Measurements from ENCODE around the gene CLEC2A. TPM values are rescaled to one million over a fixed set of nuclear protein-coding genes. Genes with fewer than 3 reads are reported as not detected.
A peak's percentile ranks its signal among the peaks of the same experiment; 100 is the strongest.

CLEC2A gene
- polyA plus RNA-seq, 2 donors: not detected

DNA sequence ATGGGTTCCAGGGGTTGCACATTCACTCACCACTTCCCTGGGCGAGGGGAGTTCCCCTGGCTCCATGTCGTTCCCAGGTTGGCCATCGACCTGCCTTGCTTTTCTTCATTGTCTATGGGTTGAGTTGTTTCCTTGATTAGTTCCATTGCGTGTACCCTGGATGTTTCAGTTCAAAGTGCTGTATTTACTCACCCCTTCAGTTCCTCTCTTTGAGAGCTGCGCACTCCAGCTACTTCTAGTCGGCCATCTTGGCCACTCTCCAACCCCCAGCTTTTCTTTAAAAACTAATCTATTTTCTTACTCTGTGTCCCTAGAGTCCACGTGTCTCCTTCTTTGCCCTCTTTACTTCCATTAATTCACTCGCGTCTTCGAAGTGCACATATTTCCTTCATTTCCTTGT lies 11.7 kb downstream of the CLEC2A start:
- Histone ChIP-seq H3K4me1 (ENCODE audit: control insufficient read depth in 2 of 2, insufficient read depth in 2 of 2, low read length in 1 of 2) (no peaks in the 10 kb centered on the region), H3K9me3 (ENCODE audit: control insufficient read depth in 2 of 2, insufficient read depth in 1 of 2, low read depth in 1 of 2, low read length in 1 of 2) (no peaks in the 10 kb centered on the region), H3K27me3 (ENCODE audit: control insufficient read depth in 1 of 2, insufficient read depth in 2 of 2, low read length in 2 of 2) (no peaks in the 10 kb centered on the region), H3K36me3 (ENCODE audit: control insufficient read depth in 2 of 2, insufficient read depth in 2 of 2, low read length in 1 of 2) (no peaks in the 10 kb centered on the region), H3K27ac (ENCODE audit: low read depth in 2 of 2, low read length in 1 of 2) (no peak overlapping the region), H3K4me3 (ENCODE audit: low read depth in 1 of 2, low read length in 2 of 2) (no peak overlapping the region)
- 91 to 92% methylated on average over 10 of the region's 10 CpGs for WGBS, 2 donors

DNA sequence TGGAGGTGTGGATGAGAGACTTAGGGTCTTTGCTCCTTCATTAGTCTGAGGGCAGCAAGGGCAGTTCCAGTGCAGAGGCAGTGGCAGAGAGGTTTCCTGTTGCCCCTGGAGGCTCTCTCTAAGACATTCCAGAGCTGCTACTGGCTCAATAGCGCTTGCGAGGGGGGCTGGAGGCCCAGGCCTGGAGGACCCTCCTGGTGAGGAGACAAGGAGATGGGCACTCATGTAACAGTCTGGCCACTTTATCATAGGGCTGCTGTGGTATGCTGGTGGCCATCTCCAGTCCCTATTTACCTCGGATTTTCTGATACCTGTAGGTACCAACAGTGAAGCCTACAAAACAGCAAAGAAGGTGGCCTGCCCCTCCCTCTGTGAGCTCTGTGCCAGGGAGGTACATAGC lies 12.7 kb downstream of the CLEC2A start:
- Histone ChIP-seq H3K27ac (ENCODE audit: low read depth in 2 of 2, low read length in 1 of 2) (no peak overlapping the region), H3K27me3 (ENCODE audit: control insufficient read depth in 1 of 2, insufficient read depth in 2 of 2, low read length in 2 of 2) (no peaks in the 10 kb centered on the region), H3K36me3 (ENCODE audit: control insufficient read depth in 2 of 2, insufficient read depth in 2 of 2, low read length in 1 of 2) (no peaks in the 10 kb centered on the region), H3K9me3 (ENCODE audit: control insufficient read depth in 2 of 2, insufficient read depth in 1 of 2, low read depth in 1 of 2, low read length in 1 of 2) (no peaks in the 10 kb centered on the region), H3K4me1 (ENCODE audit: control insufficient read depth in 2 of 2, insufficient read depth in 2 of 2, low read length in 1 of 2) (no peaks in the 10 kb centered on the region), H3K4me3 (ENCODE audit: low read depth in 1 of 2, low read length in 2 of 2) (no peak overlapping the region)
- WGBS, 2 donors: 88 to 94% methylated on average over 3 of the region's 3 CpGs

DNA sequence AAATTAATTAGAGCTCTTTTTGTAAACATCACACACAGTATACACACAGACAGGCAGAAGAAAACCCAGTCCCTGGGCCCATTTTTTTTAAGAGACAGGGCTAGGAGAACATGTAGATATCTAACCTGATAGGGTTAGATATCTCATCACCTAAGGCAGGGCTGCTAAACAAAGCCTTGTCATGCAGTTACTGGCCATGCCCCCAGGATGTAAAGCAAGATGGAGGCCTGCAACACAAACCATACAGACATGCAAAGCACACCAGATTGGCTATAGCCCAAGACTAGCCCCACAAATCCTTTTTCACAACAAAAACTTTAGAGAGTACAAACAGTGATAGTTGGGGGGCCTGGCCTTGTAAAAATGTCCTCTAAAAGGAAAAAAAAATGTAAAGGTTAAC lies 20.5 kb downstream of the CLEC2A start:
- Histone ChIP-seq H3K9me3 (ENCODE audit: control insufficient read depth in 2 of 2, insufficient read depth in 1 of 2, low read depth in 1 of 2, low read length in 1 of 2) (peaks cover 8 to 14% of the 10 kb centered on the region in 2 donors), H3K27me3 (ENCODE audit: control insufficient read depth in 1 of 2, insufficient read depth in 2 of 2, low read length in 2 of 2) (no peaks in the 10 kb centered on the region), H3K27ac (ENCODE audit: low read depth in 2 of 2, low read length in 1 of 2) (no peak overlapping the region), H3K4me1 (ENCODE audit: control insufficient read depth in 2 of 2, insufficient read depth in 2 of 2, low read length in 1 of 2) (no peaks in the 10 kb centered on the region), H3K4me3 (ENCODE audit: low read depth in 1 of 2, low read length in 2 of 2) (no peak overlapping the region), H3K36me3 (ENCODE audit: control insufficient read depth in 2 of 2, insufficient read depth in 2 of 2, low read length in 1 of 2) (no peaks in the 10 kb centered on the region)

DNA sequence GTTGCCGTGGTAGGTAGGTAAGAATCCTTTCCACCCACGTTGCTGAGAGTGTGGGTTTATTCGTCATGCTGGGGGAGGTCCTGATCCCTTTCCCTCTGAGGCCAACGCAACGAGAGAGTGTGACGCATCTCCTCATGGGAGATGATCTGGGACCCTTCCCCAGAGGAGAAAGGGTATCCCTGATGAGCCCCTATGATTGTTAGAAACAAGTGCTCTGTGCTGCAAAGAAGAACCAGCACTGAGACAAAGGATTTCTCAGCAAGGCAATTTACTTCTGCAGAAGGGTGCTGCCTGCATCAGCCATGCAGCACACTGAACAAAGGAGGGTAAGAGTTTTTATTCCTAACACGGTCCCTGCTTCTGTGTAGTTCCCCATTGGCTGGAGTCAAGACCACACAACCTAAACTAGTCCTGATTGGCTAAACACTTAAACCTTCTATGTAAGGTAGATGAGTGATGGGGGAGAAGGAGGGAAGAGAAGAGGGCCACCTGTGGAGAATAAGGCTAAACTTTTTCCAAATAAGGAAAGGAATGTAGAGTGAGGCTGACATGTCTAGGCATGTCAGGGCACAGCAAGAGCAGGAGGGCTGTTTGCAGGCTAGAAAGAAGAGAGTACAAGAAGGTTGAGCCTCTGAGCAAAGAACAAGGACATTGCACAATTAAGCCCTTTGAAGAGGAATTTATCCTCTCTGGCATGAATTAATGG lies 21.3 kb downstream of the CLEC2A start:
- H3K4me1 ChIP-seq (ENCODE audit: control insufficient read depth in 2 of 2, insufficient read depth in 2 of 2, low read length in 1 of 2): no peaks in the 10 kb centered on the region
- H3K9me3 ChIP-seq (ENCODE audit: control insufficient read depth in 2 of 2, insufficient read depth in 1 of 2, low read depth in 1 of 2, low read length in 1 of 2): peaks cover 8 to 14% of the 10 kb centered on the region in 2 donors
- no peaks in the 10 kb centered on the region for H3K27me3 ChIP-seq (ENCODE audit: control insufficient read depth in 1 of 2, insufficient read depth in 2 of 2, low read length in 2 of 2)
- H3K4me3 ChIP-seq (ENCODE audit: low read depth in 1 of 2, low read length in 2 of 2): no peak overlapping the region
- 84 to 91% methylated on average over 7 of the region's 7 CpGs for WGBS, 2 donors
- H3K36me3 ChIP-seq (ENCODE audit: control insufficient read depth in 2 of 2, insufficient read depth in 2 of 2, low read length in 1 of 2): no peaks in the 10 kb centered on the region
- H3K27ac ChIP-seq (ENCODE audit: low read depth in 2 of 2, low read length in 1 of 2): no peak overlapping the region

DNA sequence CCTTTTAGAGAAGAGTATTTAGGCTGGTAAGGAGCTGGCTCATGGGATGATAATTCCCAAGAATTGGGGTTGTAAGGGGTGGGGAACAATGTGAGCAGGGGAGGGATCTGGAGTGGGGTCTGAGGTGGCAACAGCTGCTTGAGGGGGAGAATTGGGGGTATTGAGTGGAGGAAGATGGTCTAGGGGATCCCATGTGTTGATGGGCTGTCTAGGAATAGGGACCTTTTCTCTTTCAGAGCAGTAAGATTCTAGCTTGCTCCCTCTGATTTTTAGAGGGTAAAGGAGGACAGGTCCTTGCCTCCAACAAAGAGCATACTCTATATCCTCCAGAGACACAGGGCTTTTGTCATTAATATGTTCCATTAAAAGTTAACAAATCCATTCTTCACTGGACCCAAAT lies 22.4 kb downstream of the CLEC2A start:
- Histone ChIP-seq H3K4me1 (ENCODE audit: control insufficient read depth in 2 of 2, insufficient read depth in 2 of 2, low read length in 1 of 2) (no peaks in the 10 kb centered on the region), H3K9me3 (ENCODE audit: control insufficient read depth in 2 of 2, insufficient read depth in 1 of 2, low read depth in 1 of 2, low read length in 1 of 2) (peaks cover 8 to 14% of the 10 kb centered on the region in 2 donors), H3K4me3 (ENCODE audit: low read depth in 1 of 2, low read length in 2 of 2) (no peak overlapping the region), H3K36me3 (ENCODE audit: control insufficient read depth in 2 of 2, insufficient read depth in 2 of 2, low read length in 1 of 2) (no peaks in the 10 kb centered on the region), H3K27ac (ENCODE audit: low read depth in 2 of 2, low read length in 1 of 2) (no peak overlapping the region), H3K27me3 (ENCODE audit: control insufficient read depth in 1 of 2, insufficient read depth in 2 of 2, low read length in 2 of 2) (no peaks in the 10 kb centered on the region)

DNA sequence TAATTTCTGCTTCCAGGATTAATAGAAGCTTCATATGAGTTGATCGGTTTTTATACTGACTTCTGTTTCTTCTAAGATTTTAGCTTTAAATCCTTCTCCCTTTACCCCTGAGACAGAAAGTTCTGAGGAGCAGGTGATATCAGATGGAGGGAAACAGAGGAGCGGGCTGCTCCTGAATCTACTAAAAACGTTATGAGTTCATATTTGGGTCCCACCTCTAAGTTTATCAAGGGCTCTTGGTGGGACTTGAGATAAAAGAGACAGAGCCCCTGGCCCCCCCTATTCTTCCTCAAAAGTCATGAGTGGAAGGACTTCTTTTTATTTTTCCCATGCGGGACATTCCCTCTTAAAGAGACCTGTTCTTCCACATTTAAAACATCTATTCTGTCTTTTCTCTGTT lies 23.8 kb downstream of the CLEC2A start:
- peaks cover 8 to 14% of the 10 kb centered on the region in 2 donors for H3K9me3 ChIP-seq (ENCODE audit: control insufficient read depth in 2 of 2, insufficient read depth in 1 of 2, low read depth in 1 of 2, low read length in 1 of 2)
- H3K27ac ChIP-seq (ENCODE audit: low read depth in 2 of 2, low read length in 1 of 2): no peak overlapping the region
- no peaks in the 10 kb centered on the region for H3K36me3 ChIP-seq (ENCODE audit: control insufficient read depth in 2 of 2, insufficient read depth in 2 of 2, low read length in 1 of 2)
- no peak overlapping the region for H3K4me3 ChIP-seq (ENCODE audit: low read depth in 1 of 2, low read length in 2 of 2)
- 93 to 95% methylated on average over 4 of the region's 4 CpGs for WGBS, 2 donors
- H3K27me3 ChIP-seq (ENCODE audit: control insufficient read depth in 1 of 2, insufficient read depth in 2 of 2, low read length in 2 of 2): no peaks in the 10 kb centered on the region
- no peaks in the 10 kb centered on the region for H3K4me1 ChIP-seq (ENCODE audit: control insufficient read depth in 2 of 2, insufficient read depth in 2 of 2, low read length in 1 of 2)

DNA sequence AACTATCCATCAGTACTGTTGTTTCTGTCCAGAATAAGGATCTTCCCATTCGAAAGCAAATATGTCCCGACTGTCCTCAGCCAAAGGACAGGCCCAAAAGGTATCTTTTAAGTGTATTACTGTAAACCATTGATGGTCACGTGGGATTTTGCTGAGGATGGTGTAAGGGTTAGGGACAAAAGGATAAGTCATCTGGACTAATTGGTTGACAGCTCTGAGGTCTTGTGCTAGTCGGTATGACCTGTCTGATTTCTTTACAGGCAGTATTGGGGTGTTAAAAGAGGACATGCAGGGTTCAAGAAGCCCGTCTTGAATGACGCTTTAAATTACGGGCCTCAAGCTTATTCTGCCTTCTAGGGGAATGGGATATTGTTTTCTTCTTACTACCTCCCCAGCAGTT lies 24.4 kb downstream of the CLEC2A start:
- peaks cover 8 to 14% of the 10 kb centered on the region in 2 donors for H3K9me3 ChIP-seq (ENCODE audit: control insufficient read depth in 2 of 2, insufficient read depth in 1 of 2, low read depth in 1 of 2, low read length in 1 of 2)
- no peaks in the 10 kb centered on the region for H3K36me3 ChIP-seq (ENCODE audit: control insufficient read depth in 2 of 2, insufficient read depth in 2 of 2, low read length in 1 of 2)
- H3K27me3 ChIP-seq (ENCODE audit: control insufficient read depth in 1 of 2, insufficient read depth in 2 of 2, low read length in 2 of 2): no peaks in the 10 kb centered on the region
- 89 to 94% methylated on average over 7 of the region's 7 CpGs for whole genome bisulfite sequencing, 2 donors
- H3K4me1 ChIP-seq (ENCODE audit: control insufficient read depth in 2 of 2, insufficient read depth in 2 of 2, low read length in 1 of 2): no peaks in the 10 kb centered on the region
- no peak overlapping the region for H3K27ac ChIP-seq (ENCODE audit: low read depth in 2 of 2, low read length in 1 of 2)
- H3K4me3 ChIP-seq (ENCODE audit: low read depth in 1 of 2, low read length in 2 of 2): no peak overlapping the region

DNA sequence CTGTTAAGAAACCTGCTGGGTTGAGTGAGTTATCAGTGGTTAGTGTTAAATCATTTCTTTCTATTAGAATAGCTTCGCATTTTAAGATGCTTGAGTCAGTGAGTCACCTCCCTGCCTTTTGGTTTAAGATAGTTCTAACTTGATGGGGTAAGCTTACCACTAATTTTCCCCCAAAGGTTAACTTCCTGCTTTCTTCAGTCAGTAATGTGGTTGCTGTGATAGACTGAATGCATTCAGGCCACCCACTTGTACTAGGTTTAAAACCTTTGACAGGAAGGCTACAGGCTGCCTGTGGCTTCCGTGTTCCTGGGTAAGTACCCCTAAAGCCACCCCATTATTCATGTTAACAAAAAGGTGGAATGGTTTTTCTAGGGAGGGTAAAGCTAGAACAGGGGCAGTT lies 25.3 kb downstream of the CLEC2A start:
- Histone ChIP-seq H3K4me1 (ENCODE audit: control insufficient read depth in 2 of 2, insufficient read depth in 2 of 2, low read length in 1 of 2) (no peaks in the 10 kb centered on the region), H3K9me3 (ENCODE audit: control insufficient read depth in 2 of 2, insufficient read depth in 1 of 2, low read depth in 1 of 2, low read length in 1 of 2) (peaks cover 10 to 14% of the 10 kb centered on the region in 2 donors), H3K36me3 (ENCODE audit: control insufficient read depth in 2 of 2, insufficient read depth in 2 of 2, low read length in 1 of 2) (no peaks in the 10 kb centered on the region), H3K27me3 (ENCODE audit: control insufficient read depth in 1 of 2, insufficient read depth in 2 of 2, low read length in 2 of 2) (no peaks in the 10 kb centered on the region), H3K27ac (ENCODE audit: low read depth in 2 of 2, low read length in 1 of 2) (peak overlapping the region in 1 of 2 donors; percentile 49), H3K4me3 (ENCODE audit: low read depth in 1 of 2, low read length in 2 of 2) (no peak overlapping the region)
- 58 to 67% methylated on average over 2 of the region's 2 CpGs for WGBS, 2 donors

DNA sequence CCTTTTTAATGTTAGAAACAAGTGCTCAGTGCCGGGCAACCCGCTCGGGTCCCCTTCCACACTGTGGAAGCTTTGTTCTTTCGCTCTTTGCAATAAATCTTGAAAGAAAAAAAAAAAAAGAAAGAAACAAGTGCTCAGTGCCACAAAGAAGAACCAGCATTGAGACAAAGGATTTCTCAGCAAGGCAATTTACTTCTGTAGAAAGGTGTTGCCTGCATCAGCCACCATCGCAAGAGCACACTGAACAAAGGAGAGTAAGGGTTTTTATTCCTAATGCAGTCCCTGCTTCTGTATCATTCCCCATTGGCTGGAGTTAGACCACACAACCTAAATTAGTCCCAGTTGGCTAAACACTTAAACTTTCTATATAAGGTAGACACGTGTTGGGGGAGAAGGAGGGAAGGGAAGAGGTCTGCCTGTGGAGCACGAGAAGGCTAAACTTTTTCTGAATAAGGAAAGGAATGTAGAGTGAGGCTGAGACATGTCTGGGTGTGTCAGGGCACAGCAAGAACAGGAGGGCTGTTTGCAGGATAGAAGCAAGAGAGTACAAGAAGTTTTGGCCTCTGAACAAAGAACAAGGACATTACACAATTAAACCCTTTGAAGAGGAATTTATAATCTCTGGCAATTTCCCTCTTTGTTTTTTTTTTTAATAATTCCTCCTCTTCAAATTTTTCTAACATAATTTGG lies 29.5 kb downstream of the CLEC2A start:
- peaks cover 0 to 2% of the 10 kb centered on the region in 2 donors for H3K9me3 ChIP-seq (ENCODE audit: control insufficient read depth in 2 of 2, insufficient read depth in 1 of 2, low read depth in 1 of 2, low read length in 1 of 2)
- no peaks in the 10 kb centered on the region for H3K36me3 ChIP-seq (ENCODE audit: control insufficient read depth in 2 of 2, insufficient read depth in 2 of 2, low read length in 1 of 2)
- H3K4me1 ChIP-seq (ENCODE audit: control insufficient read depth in 2 of 2, insufficient read depth in 2 of 2, low read length in 1 of 2): no peaks in the 10 kb centered on the region
- no peak overlapping the region for H3K4me3 ChIP-seq (ENCODE audit: low read depth in 1 of 2, low read length in 2 of 2)
- 80 to 83% methylated on average over 7 of the region's 7 CpGs for WGBS, 2 donors
- no peak overlapping the region for H3K27ac ChIP-seq (ENCODE audit: low read depth in 2 of 2, low read length in 1 of 2)
- no peaks in the 10 kb centered on the region for H3K27me3 ChIP-seq (ENCODE audit: control insufficient read depth in 1 of 2, insufficient read depth in 2 of 2, low read length in 2 of 2)

DNA sequence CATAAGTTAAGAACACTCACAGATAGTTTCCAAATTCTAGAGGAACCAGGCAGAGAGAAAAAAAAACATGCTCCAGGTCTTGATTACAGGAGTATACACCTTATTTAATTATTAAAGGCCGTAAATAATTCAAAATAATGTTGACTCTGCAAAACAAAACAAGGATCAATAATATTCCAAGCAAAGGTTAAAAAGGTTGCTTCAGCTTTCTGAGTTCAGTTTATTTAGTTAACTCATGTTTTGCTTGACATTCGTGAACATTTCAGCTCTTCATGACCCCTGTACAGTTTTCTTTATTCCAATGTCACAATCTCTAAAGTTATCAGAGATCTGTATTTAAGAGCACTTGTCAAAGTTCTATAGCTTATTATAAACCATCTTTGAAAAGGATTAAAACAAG lies 31.2 kb downstream of the CLEC2A start:
- Histone ChIP-seq H3K36me3 (ENCODE audit: control insufficient read depth in 2 of 2, insufficient read depth in 2 of 2, low read length in 1 of 2) (no peaks in the 10 kb centered on the region), H3K27ac (ENCODE audit: low read depth in 2 of 2, low read length in 1 of 2) (no peak overlapping the region), H3K27me3 (ENCODE audit: control insufficient read depth in 1 of 2, insufficient read depth in 2 of 2, low read length in 2 of 2) (no peaks in the 10 kb centered on the region), H3K4me1 (ENCODE audit: control insufficient read depth in 2 of 2, insufficient read depth in 2 of 2, low read length in 1 of 2) (no peaks in the 10 kb centered on the region), H3K9me3 (ENCODE audit: control insufficient read depth in 2 of 2, insufficient read depth in 1 of 2, low read depth in 1 of 2, low read length in 1 of 2) (peaks cover 0 to 2% of the 10 kb centered on the region in 2 donors), H3K4me3 (ENCODE audit: low read depth in 1 of 2, low read length in 2 of 2) (no peak overlapping the region)
- 70 to 85% methylated on average over 2 of the region's 2 CpGs for WGBS, 2 donors
